Activated T-cell treated with anti-CD3 and anti-CD28 coated beads, Interleukin-2, amount 50 U/mL, for 24 hours (primary cell): ENCODE measurements around the gene ZNF148.
A peak's percentile ranks its signal among the peaks of the same experiment; 100 is the strongest.
"Not testable (repeated sequence)": the region's sequence is repeated elsewhere in the genome, so short reads cannot be mapped to it uniquely, and the experiment has no call there.

Experiments
- DNase-seq: peaks from one replicate; pipeline ENCODE4 v3.0.0-alpha.2; 2020
- H3K27ac Mint-ChIP-seq: 2 replicates; pipeline ENCODE4 v1.8.0; 2020; ENCODE audit warnings: mild to moderate bottlenecking, mixed read lengths
- H3K27me3 Mint-ChIP-seq: 2 replicates; pipeline ENCODE4 v1.8.0; 2020; ENCODE audit warnings: mixed read lengths
- H3K36me3 Mint-ChIP-seq: 2 replicates; pipeline ENCODE4 v1.8.0; 2020; ENCODE audit warnings: low read depth, mixed read lengths
- H3K4me1 Mint-ChIP-seq: 2 replicates; pipeline ENCODE4 v1.8.0; 2020; ENCODE audit warnings: low read depth, mixed read lengths
- H3K4me3 Mint-ChIP-seq: 2 replicates; pipeline ENCODE4 v1.8.0; 2020; ENCODE audit warnings: mild to moderate bottlenecking, moderate library complexity, mixed read lengths
- H3K9me3 Mint-ChIP-seq: 2 replicates; pipeline ENCODE4 v1.8.0; 2020; ENCODE audit warnings: mixed read lengths

Gene ZNF148, protein sequence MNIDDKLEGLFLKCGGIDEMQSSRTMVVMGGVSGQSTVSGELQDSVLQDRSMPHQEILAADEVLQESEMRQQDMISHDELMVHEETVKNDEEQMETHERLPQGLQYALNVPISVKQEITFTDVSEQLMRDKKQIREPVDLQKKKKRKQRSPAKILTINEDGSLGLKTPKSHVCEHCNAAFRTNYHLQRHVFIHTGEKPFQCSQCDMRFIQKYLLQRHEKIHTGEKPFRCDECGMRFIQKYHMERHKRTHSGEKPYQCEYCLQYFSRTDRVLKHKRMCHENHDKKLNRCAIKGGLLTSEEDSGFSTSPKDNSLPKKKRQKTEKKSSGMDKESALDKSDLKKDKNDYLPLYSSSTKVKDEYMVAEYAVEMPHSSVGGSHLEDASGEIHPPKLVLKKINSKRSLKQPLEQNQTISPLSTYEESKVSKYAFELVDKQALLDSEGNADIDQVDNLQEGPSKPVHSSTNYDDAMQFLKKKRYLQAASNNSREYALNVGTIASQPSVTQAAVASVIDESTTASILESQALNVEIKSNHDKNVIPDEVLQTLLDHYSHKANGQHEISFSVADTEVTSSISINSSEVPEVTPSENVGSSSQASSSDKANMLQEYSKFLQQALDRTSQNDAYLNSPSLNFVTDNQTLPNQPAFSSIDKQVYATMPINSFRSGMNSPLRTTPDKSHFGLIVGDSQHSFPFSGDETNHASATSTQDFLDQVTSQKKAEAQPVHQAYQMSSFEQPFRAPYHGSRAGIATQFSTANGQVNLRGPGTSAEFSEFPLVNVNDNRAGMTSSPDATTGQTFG

GRCh38 chr3:125374996-125375941 is at the start of gene ZNF148:
Gene ZNF148 (minus strand): TSS chr3:125375325. CDS start chr3:125313640, 61,685 bp downstream.
- DNase-seq: peak; percentile 95
- Mint-ChIP-seq H3K4me1 (peaks cover 40% of the 10 kb centered on the region), H3K4me3 (peak within 1 kb of the TSS; percentile 92), H3K36me3 (peaks cover 38% of the 10 kb centered on the region), H3K9me3 (no peaks in the 10 kb centered on the region), H3K27ac (peak within 1 kb of the TSS; percentile 99), H3K27me3 (no peaks in the 10 kb centered on the region)

DNA sequence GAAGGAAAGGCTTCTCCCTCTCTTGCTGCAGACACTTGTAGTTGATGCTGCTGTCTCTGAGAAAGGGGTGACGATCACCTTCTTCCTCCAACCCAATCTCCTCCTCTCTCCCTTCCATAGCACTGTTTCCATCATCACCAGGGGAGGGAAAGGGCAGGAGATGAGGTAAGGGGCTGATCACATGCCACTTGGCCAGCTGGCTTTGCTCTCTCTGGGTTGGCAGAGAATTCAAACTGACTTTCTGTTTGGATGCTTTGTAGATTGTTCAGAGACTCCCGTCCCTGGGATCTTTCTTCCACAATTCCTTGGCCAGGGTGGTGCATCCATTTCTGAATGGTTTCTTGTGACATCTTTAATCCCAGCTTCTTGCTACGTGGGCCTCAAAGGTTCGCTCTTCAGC is 43.2 kb upstream of the ZNF148 start:
- no peak overlapping the region for H3K4me3 Mint-ChIP-seq
- no peaks in the 10 kb centered on the region for H3K4me1 Mint-ChIP-seq
- no peaks in the 10 kb centered on the region for H3K9me3 Mint-ChIP-seq
- no peaks in the 10 kb centered on the region for H3K36me3 Mint-ChIP-seq
- no peak overlapping the region for H3K27ac Mint-ChIP-seq
- no peak for DNase-seq
- H3K27me3 Mint-ChIP-seq: no peaks in the 10 kb centered on the region

GRCh38 chr3:125416235-125416634 is 41.1 kb upstream of the ZNF148 start:
- no peak for DNase-seq
- H3K27me3 Mint-ChIP-seq: peaks cover 3% of the 10 kb centered on the region
- H3K9me3 Mint-ChIP-seq: no peaks in the 10 kb centered on the region
- H3K4me1 Mint-ChIP-seq: no peaks in the 10 kb centered on the region
- no peak overlapping the region for H3K27ac Mint-ChIP-seq
- no peaks in the 10 kb centered on the region for H3K36me3 Mint-ChIP-seq
- H3K4me3 Mint-ChIP-seq: no peak overlapping the region

GRCh38 chr3:125414669-125415068 is 39.5 kb upstream of the ZNF148 start:
- no peaks in the 10 kb centered on the region for H3K9me3 Mint-ChIP-seq
- no peak for DNase-seq
- no peaks in the 10 kb centered on the region for H3K4me1 Mint-ChIP-seq
- H3K27me3 Mint-ChIP-seq: peaks cover 10% of the 10 kb centered on the region
- no peak overlapping the region for H3K27ac Mint-ChIP-seq
- no peaks in the 10 kb centered on the region for H3K36me3 Mint-ChIP-seq
- H3K4me3 Mint-ChIP-seq: no peak overlapping the region

GRCh38 chr3:125410922-125411321 is 35.8 kb upstream of the ZNF148 start:
- no peaks in the 10 kb centered on the region for H3K4me1 Mint-ChIP-seq
- H3K27me3 Mint-ChIP-seq: peaks cover 15% of the 10 kb centered on the region
- H3K9me3 Mint-ChIP-seq: no peaks in the 10 kb centered on the region
- no peak overlapping the region for H3K4me3 Mint-ChIP-seq
- DNase-seq: no peak
- H3K27ac Mint-ChIP-seq: no peak overlapping the region
- no peaks in the 10 kb centered on the region for H3K36me3 Mint-ChIP-seq

DNA sequence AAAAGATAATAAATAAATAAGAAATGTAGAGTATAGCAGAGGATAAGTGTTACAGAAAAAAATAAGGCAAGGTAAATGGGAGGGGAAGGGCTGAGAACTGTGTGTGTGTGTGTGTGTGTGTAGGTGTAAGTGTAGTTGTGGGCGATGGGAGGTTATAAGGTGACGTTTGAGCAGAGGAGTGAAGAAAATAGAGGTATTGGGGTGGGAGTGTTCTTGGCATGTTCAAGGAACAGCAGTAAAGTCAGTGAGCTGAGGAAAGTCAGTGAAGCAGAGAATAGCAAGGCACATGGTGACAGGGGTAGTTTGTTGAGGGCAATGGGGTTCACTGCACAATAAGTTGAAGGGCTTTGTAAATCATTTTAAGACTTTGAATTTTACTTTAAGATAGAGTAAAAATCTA is 30.9 kb upstream of the ZNF148 start:
- DNase-seq: no peak
- Mint-ChIP-seq H3K4me1 (no peaks in the 10 kb centered on the region), H3K27ac (no peak overlapping the region), H3K4me3 (no peak overlapping the region), H3K36me3 (no peaks in the 10 kb centered on the region), H3K27me3 (peaks cover 12% of the 10 kb centered on the region), H3K9me3 (peaks cover 8% of the 10 kb centered on the region)

DNA sequence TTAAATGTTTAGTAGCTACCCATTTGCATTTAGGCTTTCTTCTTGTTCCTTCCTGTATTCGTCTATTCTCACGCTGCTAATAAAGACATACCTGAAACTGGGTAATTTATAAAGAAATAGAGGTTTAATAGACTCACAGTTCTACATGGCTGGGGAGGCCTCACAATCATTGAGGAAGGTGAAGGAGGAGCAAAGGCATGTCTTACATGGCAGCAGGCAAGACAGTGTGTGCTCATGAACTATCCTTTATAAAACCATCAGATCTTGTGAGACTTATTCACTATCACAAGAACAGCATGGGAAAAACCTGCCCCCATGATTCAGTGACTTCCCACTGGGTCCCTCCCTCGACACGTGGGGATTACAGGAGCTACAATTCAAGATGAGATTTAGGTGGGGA is 30.4 kb upstream of the ZNF148 start:
- H3K4me1 Mint-ChIP-seq, DNase-seq, H3K27ac Mint-ChIP-seq, H3K36me3 Mint-ChIP-seq, H3K9me3 Mint-ChIP-seq, H3K4me3 Mint-ChIP-seq: not testable (repeated sequence)
- H3K27me3 Mint-ChIP-seq: peaks cover 12% of the 10 kb centered on the region

GRCh38 chr3:125403789-125404188 is 28.7 kb upstream of the ZNF148 start:
- DNase-seq: no peak
- H3K27ac Mint-ChIP-seq: no peak overlapping the region
- no peak overlapping the region for H3K4me3 Mint-ChIP-seq
- H3K36me3 Mint-ChIP-seq: no peaks in the 10 kb centered on the region
- H3K9me3 Mint-ChIP-seq: peaks cover 8% of the 10 kb centered on the region
- peaks cover 1% of the 10 kb centered on the region for H3K27me3 Mint-ChIP-seq
- H3K4me1 Mint-ChIP-seq: no peaks in the 10 kb centered on the region

- Mint-ChIP-seq H3K27me3 (peaks cover 4% of the 10 kb centered on the region), H3K9me3 (peaks cover 8% of the 10 kb centered on the region)
These were observed 27.5 kb upstream of the ZNF148 start for GRCh38 chr3:125402639-125403038.

GRCh38 chr3:125401402-125401801 is 26.3 kb upstream of the ZNF148 start:
- no peaks in the 10 kb centered on the region for H3K4me1 Mint-ChIP-seq
- peaks cover 8% of the 10 kb centered on the region for H3K9me3 Mint-ChIP-seq
- H3K4me3 Mint-ChIP-seq: no peak overlapping the region
- H3K27me3 Mint-ChIP-seq: peaks cover 8% of the 10 kb centered on the region
- H3K36me3 Mint-ChIP-seq: no peaks in the 10 kb centered on the region
- no peak overlapping the region for H3K27ac Mint-ChIP-seq
- DNase-seq: no peak

More at GRCh38 chr3:125402639-125403038, 27.5 kb upstream of the ZNF148 start:
- H3K4me3 Mint-ChIP-seq: no peak overlapping the region
- DNase-seq: no peak
- H3K4me1 Mint-ChIP-seq: no peaks in the 10 kb centered on the region
- no peaks in the 10 kb centered on the region for H3K36me3 Mint-ChIP-seq
- H3K27ac Mint-ChIP-seq: no peak overlapping the region

DNA sequence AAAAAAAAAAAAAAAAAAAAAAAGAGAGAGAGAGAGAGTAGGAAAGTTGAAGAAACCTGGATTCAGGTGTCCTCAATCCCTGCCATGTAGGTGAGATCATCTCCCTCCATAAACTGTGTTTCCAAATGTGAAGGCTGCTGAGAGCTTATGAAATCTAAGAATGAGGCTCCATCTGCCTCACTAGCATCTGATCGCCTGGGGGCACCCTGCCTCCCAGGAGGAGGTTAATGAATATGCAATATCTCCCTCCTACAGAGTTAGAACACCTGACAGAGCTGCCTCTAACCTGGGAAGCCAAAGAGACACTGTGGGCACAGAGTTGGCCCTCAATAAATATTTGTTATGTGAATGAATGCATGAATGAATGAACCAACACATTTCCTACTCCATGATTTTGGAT is 23.8 kb upstream of the ZNF148 start:
- Mint-ChIP-seq H3K36me3 (no peaks in the 10 kb centered on the region), H3K9me3 (no peaks in the 10 kb centered on the region), H3K27me3 (peaks cover 13% of the 10 kb centered on the region), H3K4me3 (no peak overlapping the region), H3K4me1 (no peaks in the 10 kb centered on the region), H3K27ac (no peak overlapping the region)
- DNase-seq: no peak

DNA sequence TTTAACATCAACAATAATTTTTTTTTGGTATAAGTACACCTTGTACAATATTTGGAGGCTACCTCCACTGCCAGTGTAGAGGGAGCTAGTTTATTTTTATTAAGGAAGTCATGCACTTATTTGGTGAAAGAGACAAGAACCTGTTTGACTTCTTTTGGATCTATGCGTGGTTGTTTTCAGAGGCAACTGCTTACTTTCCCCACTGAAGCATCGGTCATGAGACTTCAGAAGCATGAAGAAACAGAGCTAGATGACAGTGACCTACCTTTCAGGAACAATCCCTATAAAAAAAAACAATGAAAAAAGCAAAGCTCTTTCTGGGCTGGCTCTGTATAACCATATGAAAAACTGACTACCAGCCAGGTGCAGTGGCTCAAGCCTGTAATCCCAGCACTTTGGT is 20.0 kb upstream of the ZNF148 start:
- Mint-ChIP-seq H3K4me3 (no peak overlapping the region), H3K36me3 (no peaks in the 10 kb centered on the region), H3K27ac (no peak overlapping the region), H3K27me3 (peaks cover 13% of the 10 kb centered on the region), H3K9me3 (no peaks in the 10 kb centered on the region), H3K4me1 (peaks cover 4% of the 10 kb centered on the region)
- DNase-seq: no peak

DNA sequence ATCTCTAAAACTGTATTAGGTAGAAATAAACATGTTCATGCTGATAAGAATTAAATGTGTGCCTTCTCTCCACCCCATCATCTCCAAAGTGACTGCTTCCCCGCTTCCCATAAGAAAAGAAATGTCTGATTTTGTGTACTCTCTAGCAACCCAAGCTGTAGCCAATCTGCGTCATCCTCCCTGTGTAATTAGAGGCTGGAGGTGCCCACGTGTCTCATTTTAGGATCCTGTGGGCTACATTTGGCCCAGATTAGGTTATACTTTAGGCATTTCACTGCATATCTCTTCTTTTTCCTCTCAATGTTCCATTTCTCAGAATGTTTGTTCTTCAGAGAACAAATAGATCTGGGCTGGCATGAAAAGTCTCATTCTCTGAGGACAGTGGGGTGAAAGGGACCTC is 19.3 kb upstream of the ZNF148 start:
- no peak for DNase-seq
- no peaks in the 10 kb centered on the region for H3K36me3 Mint-ChIP-seq
- no peak overlapping the region for H3K27ac Mint-ChIP-seq
- H3K4me3 Mint-ChIP-seq: no peak overlapping the region
- H3K9me3 Mint-ChIP-seq: no peaks in the 10 kb centered on the region
- H3K27me3 Mint-ChIP-seq: peaks cover 13% of the 10 kb centered on the region
- H3K4me1 Mint-ChIP-seq: peaks cover 8% of the 10 kb centered on the region

GRCh38 chr3:125389282-125389681 is 14.2 kb upstream of the ZNF148 start:
- Mint-ChIP-seq H3K36me3 (no peaks in the 10 kb centered on the region), H3K4me1 (peaks cover 14% of the 10 kb centered on the region), H3K27ac (no peak overlapping the region), H3K9me3 (no peaks in the 10 kb centered on the region), H3K27me3 (no peaks in the 10 kb centered on the region), H3K4me3 (no peak overlapping the region)
- no peak for DNase-seq
